ENCODE data around the gene C18orf63. TPM values are rescaled to one million over a fixed set of nuclear protein-coding genes. Genes with fewer than 3 reads are reported as not detected.

The C18orf63 gene
- total RNA-seq, 1 donor from 2014 or later = not detected

- Mint-ChIP-seq H3K27ac (no peak overlapping the region), H3K4me3 (no peak overlapping the region), H3K9me3 (no peaks in the 10 kb centered on the region), H3K36me3 (no peaks in the 10 kb centered on the region), H3K27me3 (ENCODE audit: low read depth) (no peaks in the 10 kb centered on the region), H3K4me1 (peaks cover 20% of the 10 kb centered on the region)
- TF ChIP-seq, protein P1, sequence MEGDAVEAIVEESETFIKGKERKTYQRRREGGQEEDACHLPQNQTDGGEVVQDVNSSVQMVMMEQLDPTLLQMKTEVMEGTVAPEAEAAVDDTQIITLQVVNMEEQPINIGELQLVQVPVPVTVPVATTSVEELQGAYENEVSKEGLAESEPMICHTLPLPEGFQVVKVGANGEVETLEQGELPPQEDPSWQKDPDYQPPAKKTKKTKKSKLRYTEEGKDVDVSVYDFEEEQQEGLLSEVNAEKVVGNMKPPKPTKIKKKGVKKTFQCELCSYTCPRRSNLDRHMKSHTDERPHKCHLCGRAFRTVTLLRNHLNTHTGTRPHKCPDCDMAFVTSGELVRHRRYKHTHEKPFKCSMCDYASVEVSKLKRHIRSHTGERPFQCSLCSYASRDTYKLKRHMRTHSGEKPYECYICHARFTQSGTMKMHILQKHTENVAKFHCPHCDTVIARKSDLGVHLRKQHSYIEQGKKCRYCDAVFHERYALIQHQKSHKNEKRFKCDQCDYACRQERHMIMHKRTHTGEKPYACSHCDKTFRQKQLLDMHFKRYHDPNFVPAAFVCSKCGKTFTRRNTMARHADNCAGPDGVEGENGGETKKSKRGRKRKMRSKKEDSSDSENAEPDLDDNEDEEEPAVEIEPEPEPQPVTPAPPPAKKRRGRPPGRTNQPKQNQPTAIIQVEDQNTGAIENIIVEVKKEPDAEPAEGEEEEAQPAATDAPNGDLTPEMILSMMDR (IDR thresholded peaks at IDR 0.05; ENCODE audit: unreplicated experiment) = no peak
- DNase-seq (ENCODE audit: low spot score in 2 of 2, unreplicated experiment in 2 of 2) = no peak
Observed at GRCh38 chr18:74273394-74273793, 42.2 kb upstream of the C18orf63 start.

DNA sequence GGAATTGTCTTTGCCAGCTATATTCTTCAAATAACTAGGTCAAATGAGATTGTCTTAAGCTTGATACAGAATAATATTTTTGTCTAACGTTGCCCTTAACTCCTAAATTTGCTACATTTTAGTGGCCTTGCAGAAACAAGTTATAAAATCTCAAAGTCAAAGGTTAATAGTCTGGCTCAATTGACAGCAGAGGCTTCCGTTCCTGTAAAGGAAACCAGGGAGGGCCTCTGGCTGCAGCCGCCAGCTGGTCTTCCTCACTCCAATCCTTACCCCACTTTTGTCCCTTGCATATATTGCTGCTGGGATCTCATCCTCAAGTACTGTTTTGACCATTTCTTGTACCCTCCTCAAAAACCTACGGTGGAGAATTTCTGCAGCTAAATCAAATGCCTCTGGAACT, 40.9 kb upstream of the C18orf63 start:
- Mint-ChIP-seq H3K4me1 (peaks cover 8% of the 10 kb centered on the region), H3K27me3 (ENCODE audit: low read depth) (no peaks in the 10 kb centered on the region), H3K27ac (no peak overlapping the region), H3K4me3 (no peak overlapping the region), H3K9me3 (no peaks in the 10 kb centered on the region), H3K36me3 (no peaks in the 10 kb centered on the region)
- DNase-seq (ENCODE audit: low spot score in 2 of 2, unreplicated experiment in 2 of 2) = no peak
- TF ChIP-seq, protein P1 (IDR thresholded peaks at IDR 0.05; ENCODE audit: unreplicated experiment) = no peak

DNA sequence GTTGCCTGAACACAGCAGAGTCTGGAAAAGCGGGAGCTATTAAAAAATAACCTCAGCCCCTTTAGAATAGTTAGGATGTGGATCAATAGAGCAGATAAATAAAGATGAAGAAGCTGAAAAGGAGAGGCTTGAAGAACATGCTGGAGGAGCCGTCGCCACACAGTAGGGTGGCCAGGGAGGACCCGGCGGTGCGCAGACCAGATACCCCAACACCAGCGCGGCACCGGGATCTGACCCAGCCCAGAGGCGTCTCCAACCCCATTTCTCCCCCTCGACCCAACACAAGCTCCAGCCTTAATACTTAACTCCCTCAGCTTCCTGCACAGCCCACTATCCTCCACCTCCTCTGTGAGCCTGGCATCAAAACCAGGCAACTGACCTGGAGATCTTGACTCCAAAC, 39.9 kb upstream of the C18orf63 start:
- H3K4me3 Mint-ChIP-seq = no peak overlapping the region
- no peak for DNase-seq (ENCODE audit: low spot score in 2 of 2, unreplicated experiment in 2 of 2)
- H3K9me3 Mint-ChIP-seq = no peaks in the 10 kb centered on the region
- H3K27ac Mint-ChIP-seq = no peak overlapping the region
- no peaks in the 10 kb centered on the region for H3K27me3 Mint-ChIP-seq (ENCODE audit: low read depth)
- H3K4me1 Mint-ChIP-seq = peaks cover 8% of the 10 kb centered on the region
- TF ChIP-seq, protein P1 (IDR thresholded peaks at IDR 0.05; ENCODE audit: unreplicated experiment) = no peak
- H3K36me3 Mint-ChIP-seq = no peaks in the 10 kb centered on the region

GRCh38 chr18:74276609-74277008, 39.0 kb upstream of the C18orf63 start:
- no peak overlapping the region for H3K4me3 Mint-ChIP-seq
- peaks cover 11% of the 10 kb centered on the region for H3K4me1 Mint-ChIP-seq
- DNase-seq (ENCODE audit: low spot score in 2 of 2, unreplicated experiment in 2 of 2) = no peak
- no peak overlapping the region for H3K27ac Mint-ChIP-seq
- H3K9me3 Mint-ChIP-seq = no peaks in the 10 kb centered on the region
- no peaks in the 10 kb centered on the region for H3K27me3 Mint-ChIP-seq (ENCODE audit: low read depth)
- TF ChIP-seq, protein P1 (IDR thresholded peaks at IDR 0.05; ENCODE audit: unreplicated experiment) = no peak
- no peaks in the 10 kb centered on the region for H3K36me3 Mint-ChIP-seq

DNA sequence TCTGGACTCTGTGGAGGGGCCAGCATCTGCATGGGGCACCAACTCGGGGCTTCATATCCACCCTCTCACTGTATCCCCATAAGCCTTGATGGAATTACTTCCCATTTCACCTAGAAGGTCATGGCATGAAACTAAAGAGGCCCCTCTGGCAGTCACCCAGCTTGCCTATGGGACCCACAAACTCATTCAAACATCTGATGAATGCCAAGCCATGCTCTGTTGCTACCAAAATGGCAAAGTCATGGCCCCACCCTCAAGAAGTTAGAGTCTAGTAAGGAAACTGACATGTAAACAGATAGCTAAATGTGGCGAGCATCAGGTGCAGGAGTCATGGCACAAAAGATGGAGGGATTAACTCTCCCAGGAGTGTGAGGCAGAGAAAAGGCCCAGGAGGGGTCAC, 38.3 kb upstream of the C18orf63 start:
- Mint-ChIP-seq H3K27me3 (ENCODE audit: low read depth) (no peaks in the 10 kb centered on the region), H3K9me3 (no peaks in the 10 kb centered on the region), H3K36me3 (no peaks in the 10 kb centered on the region), H3K4me3 (no peak overlapping the region), H3K4me1 (peaks cover 16% of the 10 kb centered on the region), H3K27ac (no peak overlapping the region)
- no peak for DNase-seq (ENCODE audit: low spot score in 2 of 2, unreplicated experiment in 2 of 2)
- TF ChIP-seq, protein P1 (IDR thresholded peaks at IDR 0.05; ENCODE audit: unreplicated experiment) = no peak

DNA sequence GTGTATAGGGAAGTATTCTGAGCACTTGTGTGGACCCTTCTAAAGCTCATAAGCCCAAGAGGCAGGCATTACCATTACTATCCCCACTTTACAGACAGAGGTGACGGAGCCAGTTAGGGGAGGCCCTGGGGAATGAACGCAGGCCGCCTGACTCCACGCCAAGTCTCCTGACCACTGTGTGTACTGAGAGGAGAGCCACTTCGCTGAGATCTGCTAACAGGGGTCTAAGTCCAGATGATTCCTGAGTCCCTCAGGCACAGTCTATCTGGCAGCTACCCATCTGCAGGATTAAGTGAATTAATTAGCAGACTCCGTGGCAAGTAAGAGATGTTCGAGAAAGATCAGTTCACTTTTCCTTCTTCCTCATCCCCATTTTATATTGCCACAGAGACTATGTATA, 37.6 kb upstream of the C18orf63 start:
- DNase-seq (ENCODE audit: low spot score in 2 of 2, unreplicated experiment in 2 of 2) = no peak

More for the DNA sequence above, 37.6 kb upstream of the C18orf63 start:
- H3K27me3 Mint-ChIP-seq (ENCODE audit: low read depth) = no peaks in the 10 kb centered on the region
- H3K4me1 Mint-ChIP-seq = peaks cover 22% of the 10 kb centered on the region
- H3K4me3 Mint-ChIP-seq = no peak overlapping the region
- no peaks in the 10 kb centered on the region for H3K9me3 Mint-ChIP-seq
- no peak overlapping the region for H3K27ac Mint-ChIP-seq
- TF ChIP-seq, protein P1 (IDR thresholded peaks at IDR 0.05; ENCODE audit: unreplicated experiment) = no peak
- H3K36me3 Mint-ChIP-seq = no peaks in the 10 kb centered on the region
